ENCODE results near the gene FOXO3. TPM values are rescaled to one million over a fixed set of nuclear protein-coding genes. Genes with fewer than 3 reads are reported as not detected.

The FOXO3 gene
- total RNA-seq, 4 donors from 2014 or later, result 133 to 151 (median 148) TPM

GRCh38 chr6:108546079-108547049 lies 14.4 kb upstream of the FOXO3 start:
- TF ChIP-seq CTCF (IDR thresholded peaks at IDR 0.05; ENCODE audit: low read depth), result no peak

GRCh38 chr6:108549241-108549640 lies 11.5 kb upstream of the FOXO3 start:
- TF ChIP-seq CTCF (IDR thresholded peaks at IDR 0.05; ENCODE audit: low read depth), result no peak

GRCh38 chr6:108549741-108550140 lies 11.0 kb upstream of the FOXO3 start:
- no peak for TF ChIP-seq CTCF (IDR thresholded peaks at IDR 0.05; ENCODE audit: low read depth)

DNA sequence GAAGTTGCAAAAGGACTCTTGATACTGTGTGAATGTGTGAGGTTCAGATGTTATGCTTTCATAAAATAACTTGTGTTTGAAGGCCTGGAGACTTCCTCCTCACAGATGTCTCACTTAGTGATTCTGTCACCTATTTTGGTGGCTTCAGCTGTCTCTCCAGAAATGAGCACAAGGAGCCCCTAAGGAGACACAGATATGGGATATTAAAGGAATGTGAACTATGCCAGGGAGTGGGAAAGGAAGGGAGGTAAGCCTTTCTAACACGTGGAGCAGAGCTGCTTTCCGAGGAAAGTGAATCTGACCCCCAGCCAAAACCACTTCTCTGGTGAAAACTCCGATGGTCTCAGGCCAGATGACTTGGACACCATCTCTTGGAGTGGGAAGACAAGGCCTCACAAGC lies 10.5 kb upstream of the FOXO3 start:
- no peak for TF ChIP-seq CTCF (IDR thresholded peaks at IDR 0.05; ENCODE audit: low read depth)

DNA sequence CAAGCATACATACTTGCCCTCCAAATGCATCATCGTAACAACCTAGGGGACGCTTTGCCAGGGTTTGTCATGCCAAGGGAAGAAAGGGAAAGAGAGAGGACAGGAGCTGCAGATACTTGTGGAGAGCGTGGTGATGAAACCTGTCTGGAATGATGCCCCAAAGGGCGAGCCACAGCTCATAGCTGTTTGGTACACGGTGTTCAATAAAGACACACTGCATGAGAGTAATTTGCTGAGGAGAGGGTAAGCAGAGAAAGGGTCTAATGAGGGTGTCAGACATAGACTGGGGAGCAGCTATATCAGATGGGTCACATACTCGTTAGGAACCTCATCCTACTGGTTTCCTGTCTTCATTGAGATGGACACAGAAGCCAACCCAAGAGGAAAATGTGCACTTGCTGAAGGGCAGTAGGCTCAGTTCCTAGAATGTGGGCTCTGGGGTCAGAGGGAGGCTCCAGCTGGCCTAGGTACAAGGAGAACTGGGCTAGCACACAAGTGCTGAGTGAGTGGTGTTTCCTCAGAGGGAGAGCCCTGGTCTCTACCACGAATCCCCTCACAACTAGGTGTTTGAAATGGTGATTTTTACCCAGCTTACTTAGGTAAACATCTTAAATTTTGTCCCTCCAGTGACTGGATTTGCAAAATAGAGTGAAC lies 5.2 kb upstream of the FOXO3 start:
- no peak for TF ChIP-seq CTCF (IDR thresholded peaks at IDR 0.05; ENCODE audit: low read depth)

- TF ChIP-seq CTCF (IDR thresholded peaks at IDR 0.05; ENCODE audit: low read depth), result no peak
Observed at GRCh38 chr6:108556250-108556649, 4.5 kb upstream of the FOXO3 start.

DNA sequence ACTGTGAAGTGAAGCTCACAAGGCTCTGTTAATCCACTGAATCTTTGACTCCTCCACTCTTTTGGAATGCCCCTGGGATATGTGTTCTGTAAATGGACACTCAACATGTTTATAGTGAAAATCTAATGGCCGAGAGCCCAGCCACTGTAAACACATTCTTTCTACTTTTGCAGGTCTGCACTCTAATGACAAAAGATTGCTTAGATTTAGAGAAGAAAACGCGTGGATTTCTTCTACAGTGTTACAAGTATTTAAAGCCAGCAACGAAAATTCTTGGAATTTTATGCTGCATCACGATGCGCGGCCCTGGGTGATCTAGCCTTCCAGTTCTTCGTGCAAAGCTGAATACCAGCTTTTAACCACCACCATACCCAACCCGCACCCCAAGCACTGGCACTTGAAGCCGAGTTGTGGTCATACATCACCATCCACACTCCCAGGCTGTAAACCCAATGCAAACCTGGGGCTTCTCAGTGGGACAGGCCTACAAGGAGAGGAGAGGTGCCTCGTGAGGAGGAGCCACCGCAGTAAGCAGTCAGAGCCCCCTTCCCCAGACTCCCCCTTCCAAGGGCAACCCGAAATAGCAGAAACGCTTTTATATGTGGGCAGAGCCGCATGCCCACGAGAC lies 3.7 kb upstream of the FOXO3 start:
- no peak for TF ChIP-seq CTCF (IDR thresholded peaks at IDR 0.05; ENCODE audit: low read depth)
